Colonic mucosa (tissue), 4 donors: ENCODE data around the gene LGR4. TPM values are rescaled to one million over a fixed set of nuclear protein-coding genes. Genes with fewer than 3 reads are reported as not detected.

Experiments
- DNase-seq: peaks from one replicate; pipeline ENCODE4 v3.0.0-alpha.2; 2020
- H3K27ac ChIP-seq: fragments of 200-600 bp; one replicate; pipeline ENCODE4 v1.8.0; 2021
- H3K27me3 ChIP-seq: fragments of 200-600 bp; one replicate; pipeline ENCODE4 v1.8.0; 2021
- H3K36me3 ChIP-seq: fragments of 200-600 bp; one replicate; pipeline ENCODE4 v1.8.0; 2021
- H3K4me1 ChIP-seq: fragments of 200-600 bp; one replicate; pipeline ENCODE4 v1.8.0; 2021; ENCODE audit warnings: mild to moderate bottlenecking
- H3K4me3 ChIP-seq: fragments of 200-600 bp; one replicate; pipeline ENCODE4 v1.8.0; 2021
- H3K9ac ChIP-seq, 2 donors: one replicate each; pipeline ENCODE4 v1.7.0; 2013; ENCODE audit warnings: control low read depth in 2 of 2, low read depth in 2 of 2, low read length in 2 of 2
- H3K9me3 ChIP-seq: fragments of 200-600 bp; one replicate; pipeline ENCODE4 v1.8.0; 2021
- intact Hi-C: fragments of 100-400 bp; cut with DNase I; formaldehyde crosslinking; loops from one replicate; pipeline ENCODE4 v1.14.1; 2022
- total RNA-seq, 2 donors: library from RNA; stranded (reverse); fragmentation: NEBNext Ultra II Directional in 1 of 2; extraction: Animal tissue kit (Norgen Biotek cat#: 25700) in 1 of 2; gene quantifications; one replicate each; pipeline ENCODE4 v1.2.1, GENCODE V29; 2021
- TF ChIP-seq, protein P1 (sequence below): fragments of 200-600 bp; IDR thresholded peaks from one replicate; pipeline ENCODE4 v1.8.0; 2022; ENCODE audit warnings: antibody characterized with exemption, mild to moderate bottlenecking
- donor health status: healthy.
- donor health status: DM: no; HTN: no; CAD: no.
- donor health status: DM: no; HTN: no; CAD: no.

Gene LGR4
- total RNA-seq, 2 donors from 2014 or later, result 88.2 to 94.5 TPM

DNA sequence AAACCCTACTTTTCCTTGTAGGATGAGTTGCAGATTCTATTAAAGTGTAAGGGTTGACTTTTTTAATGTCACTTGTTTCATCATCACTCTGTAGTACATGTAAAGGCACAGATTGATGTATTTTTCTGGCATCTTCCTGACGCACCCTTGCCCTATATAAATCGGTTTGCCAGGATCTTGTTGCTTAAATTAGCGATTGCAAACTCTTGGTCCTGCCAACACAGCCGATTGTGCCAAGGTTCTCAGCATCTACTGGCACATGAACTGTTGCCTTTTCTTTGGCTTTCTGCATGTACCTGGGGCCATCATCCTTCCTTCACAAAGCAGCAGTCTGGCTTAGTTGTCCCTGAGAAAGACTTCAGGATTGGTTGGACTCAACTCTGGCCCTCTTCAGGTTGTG is 41.5 kb upstream of the LGR4 start:
- Histone ChIP-seq H3K4me1 (no peaks in the 10 kb centered on the region), H3K36me3 (no peaks in the 10 kb centered on the region), H3K27ac (no peak overlapping the region), H3K27me3 (no peaks in the 10 kb centered on the region), H3K9ac (no peak overlapping the region), H3K4me3 (no peak overlapping the region), H3K9me3 (no peaks in the 10 kb centered on the region)
- DNase-seq, result no peak
- intact Hi-C loops, result no loop called here
- TF ChIP-seq, protein P1, sequence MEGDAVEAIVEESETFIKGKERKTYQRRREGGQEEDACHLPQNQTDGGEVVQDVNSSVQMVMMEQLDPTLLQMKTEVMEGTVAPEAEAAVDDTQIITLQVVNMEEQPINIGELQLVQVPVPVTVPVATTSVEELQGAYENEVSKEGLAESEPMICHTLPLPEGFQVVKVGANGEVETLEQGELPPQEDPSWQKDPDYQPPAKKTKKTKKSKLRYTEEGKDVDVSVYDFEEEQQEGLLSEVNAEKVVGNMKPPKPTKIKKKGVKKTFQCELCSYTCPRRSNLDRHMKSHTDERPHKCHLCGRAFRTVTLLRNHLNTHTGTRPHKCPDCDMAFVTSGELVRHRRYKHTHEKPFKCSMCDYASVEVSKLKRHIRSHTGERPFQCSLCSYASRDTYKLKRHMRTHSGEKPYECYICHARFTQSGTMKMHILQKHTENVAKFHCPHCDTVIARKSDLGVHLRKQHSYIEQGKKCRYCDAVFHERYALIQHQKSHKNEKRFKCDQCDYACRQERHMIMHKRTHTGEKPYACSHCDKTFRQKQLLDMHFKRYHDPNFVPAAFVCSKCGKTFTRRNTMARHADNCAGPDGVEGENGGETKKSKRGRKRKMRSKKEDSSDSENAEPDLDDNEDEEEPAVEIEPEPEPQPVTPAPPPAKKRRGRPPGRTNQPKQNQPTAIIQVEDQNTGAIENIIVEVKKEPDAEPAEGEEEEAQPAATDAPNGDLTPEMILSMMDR, result no peak

DNA sequence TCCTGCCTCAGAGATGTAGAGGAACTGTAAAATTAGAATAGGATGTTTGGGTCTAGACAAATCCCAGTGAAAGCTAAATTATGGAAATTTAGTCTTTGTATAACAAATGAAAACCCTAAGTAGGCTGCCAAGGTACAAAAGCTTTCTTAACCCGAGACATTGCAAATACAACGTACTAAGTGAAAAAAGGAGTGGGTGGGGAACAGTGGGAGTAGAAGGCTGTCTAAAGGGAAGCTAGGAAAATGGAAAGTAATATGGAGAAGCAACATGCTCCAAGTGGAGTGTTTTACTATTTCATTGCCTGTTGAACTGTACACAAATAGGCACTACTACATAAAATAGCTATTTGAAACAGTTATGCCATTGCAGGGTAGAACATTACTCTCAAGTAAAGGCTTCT is 40.8 kb upstream of the LGR4 start:
- Histone ChIP-seq H3K4me1 (no peaks in the 10 kb centered on the region), H3K27ac (no peak overlapping the region), H3K4me3 (no peak overlapping the region), H3K27me3 (no peaks in the 10 kb centered on the region), H3K9ac (no peak overlapping the region), H3K36me3 (no peaks in the 10 kb centered on the region), H3K9me3 (no peaks in the 10 kb centered on the region)
- TF ChIP-seq, protein P1, result no peak
- intact Hi-C loops, result no loop called here
- no peak for DNase-seq

DNA sequence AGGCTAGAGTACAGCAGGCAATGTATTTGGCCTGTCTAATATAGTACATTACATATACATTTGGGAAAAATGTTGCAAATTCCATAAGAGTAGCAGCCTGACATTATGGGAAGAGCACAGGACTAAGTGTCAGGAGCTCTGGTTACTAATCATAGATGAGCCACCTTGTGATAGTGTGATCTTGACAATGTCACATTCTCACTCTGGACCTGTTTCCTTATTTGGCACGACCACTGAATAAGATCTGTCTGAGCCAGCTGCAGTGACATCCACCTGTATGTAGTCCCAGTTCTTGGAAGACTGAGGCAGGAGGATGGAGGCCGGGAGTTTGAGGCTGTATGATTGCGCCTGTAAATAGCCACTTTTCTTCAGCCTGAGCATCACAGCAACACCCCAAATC is 39.6 kb upstream of the LGR4 start:
- H3K36me3 ChIP-seq, result no peaks in the 10 kb centered on the region
- intact Hi-C loops, result no loop called here
- TF ChIP-seq, protein P1, result no peak
- no peak overlapping the region for H3K27ac ChIP-seq
- DNase-seq, result no peak
- no peak overlapping the region for H3K4me3 ChIP-seq
- H3K27me3 ChIP-seq, result no peaks in the 10 kb centered on the region
- H3K9me3 ChIP-seq, result no peaks in the 10 kb centered on the region
- no peaks in the 10 kb centered on the region for H3K4me1 ChIP-seq
- H3K9ac ChIP-seq, result no peak overlapping the region

DNA sequence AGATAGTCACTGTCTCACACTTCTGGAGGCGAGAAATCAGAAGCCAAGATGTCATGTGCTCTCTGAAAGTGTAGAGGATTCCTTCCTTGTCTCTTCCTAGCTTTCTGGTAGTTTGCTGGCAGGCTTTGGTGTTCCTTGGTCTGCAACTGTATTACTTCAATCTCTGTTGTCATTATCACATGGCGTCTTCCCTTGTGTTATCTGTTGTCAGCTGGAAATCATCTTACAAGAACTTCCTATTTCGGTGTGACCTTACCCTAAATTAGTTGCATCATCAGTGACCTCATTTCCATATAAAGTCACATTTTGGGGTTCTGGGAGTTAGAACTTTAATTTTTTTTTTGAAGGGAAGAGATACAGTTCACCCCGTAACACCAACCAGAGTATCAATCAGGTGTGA is 37.3 kb upstream of the LGR4 start:
- Histone ChIP-seq H3K27ac (no peak overlapping the region), H3K27me3 (no peaks in the 10 kb centered on the region), H3K36me3 (no peaks in the 10 kb centered on the region), H3K9me3 (no peaks in the 10 kb centered on the region), H3K4me1 (peaks cover 10% of the 10 kb centered on the region), H3K4me3 (no peak overlapping the region), H3K9ac (no peak overlapping the region)
- intact Hi-C loops, result no loop called here
- no peak for DNase-seq
- TF ChIP-seq, protein P1, result no peak

DNA sequence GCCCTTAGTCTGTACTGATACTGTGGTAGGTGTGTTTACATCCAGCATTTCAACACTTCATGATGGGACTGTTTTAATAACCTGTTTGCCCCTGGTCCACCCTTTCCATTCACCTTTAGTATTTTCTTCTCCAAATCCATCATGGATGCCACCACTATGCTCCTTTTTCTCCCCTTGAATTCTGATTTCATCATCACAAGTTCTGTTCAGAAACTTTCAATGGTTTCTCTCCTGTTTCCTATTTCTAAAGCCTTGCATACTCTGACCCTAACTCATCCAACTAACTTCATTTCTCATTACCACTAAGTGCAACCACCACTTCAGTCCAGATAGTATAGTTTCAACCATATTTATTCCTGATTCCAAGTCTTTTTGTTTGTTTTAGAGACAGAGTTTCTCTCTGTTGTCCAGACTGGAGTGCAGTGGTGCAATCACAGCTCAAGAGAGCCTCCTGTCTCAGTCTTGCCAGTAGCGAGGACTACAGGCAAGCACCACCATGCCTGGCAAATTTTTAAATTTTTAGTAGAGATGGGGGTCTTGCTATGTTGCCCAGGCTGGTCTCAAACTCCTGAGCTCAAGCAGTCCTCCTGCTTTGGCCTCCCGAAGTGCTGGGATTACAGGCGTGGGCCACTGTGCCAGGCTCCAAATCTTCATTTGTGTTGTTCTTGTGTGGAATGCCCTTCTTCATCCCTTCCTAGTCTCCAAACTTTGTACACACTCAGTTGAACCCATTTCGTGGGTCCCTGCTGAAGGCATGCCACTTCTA is 35.1 kb upstream of the LGR4 start:
- H3K4me3 ChIP-seq, result no peak overlapping the region
- intact Hi-C loops, result no loop called here
- TF ChIP-seq, protein P1, result no peak

More for the DNA sequence above, 35.1 kb upstream of the LGR4 start:
- H3K9ac ChIP-seq, result peak overlapping the region in 1 of 2 donors; percentile 96
- no peak for DNase-seq
- no peaks in the 10 kb centered on the region for H3K9me3 ChIP-seq
- no peaks in the 10 kb centered on the region for H3K27me3 ChIP-seq
- H3K36me3 ChIP-seq, result no peaks in the 10 kb centered on the region
- H3K4me1 ChIP-seq, result peaks cover 10% of the 10 kb centered on the region
- H3K27ac ChIP-seq, result no peak overlapping the region
